NCI-H2171 treated with DMSO at 0.1 percent for 48 hours (cell line): ENCODE results near the gene RDH5.
A peak's percentile ranks its signal among the peaks of the same experiment; 100 is the strongest.

Source experiments
- DNase-seq: peaks from one replicate; lab custom pipeline; 2025; lab: John Stamatoyannopoulos, UW

The RDH5 gene

GRCh38 chr12:55728186-55728938 lies 8.2 kb downstream of the RDH5 start:
- DNase-seq: no peak

- DNase-seq: peak; percentile 89
Observed at GRCh38 chr12:55728939-55729818, 9.0 kb downstream of the RDH5 start, which contains the start of gene CD63. CD63 (minus strand) TSS chr12:55729009; CDS start chr12:55728341, 668 bp downstream.

- DNase-seq: peak; percentile 60
Observed at GRCh38 chr12:55729819-55730818, 9.9 kb downstream of the RDH5 start.

DNA sequence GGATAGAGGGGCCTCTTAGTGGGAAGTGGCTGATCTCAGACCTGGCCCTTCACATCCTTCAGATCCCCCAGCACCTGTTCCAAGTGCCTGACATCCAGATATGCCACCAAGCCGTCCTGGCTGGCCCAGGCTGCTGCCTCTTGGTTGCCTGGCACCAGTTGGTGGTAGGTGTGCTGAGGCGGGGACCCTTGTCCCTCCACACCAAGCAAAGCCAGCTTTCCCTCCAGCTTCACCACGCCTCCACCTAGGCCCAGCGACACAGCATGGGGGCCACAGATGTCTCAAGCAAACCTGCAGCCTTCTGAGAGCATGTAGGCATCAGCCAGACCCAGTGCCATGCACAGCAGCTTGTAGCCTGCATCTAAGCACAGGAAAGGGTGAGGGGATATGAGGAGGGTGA lies 12.1 kb downstream of the RDH5 start:
- no peak for DNase-seq

DNA sequence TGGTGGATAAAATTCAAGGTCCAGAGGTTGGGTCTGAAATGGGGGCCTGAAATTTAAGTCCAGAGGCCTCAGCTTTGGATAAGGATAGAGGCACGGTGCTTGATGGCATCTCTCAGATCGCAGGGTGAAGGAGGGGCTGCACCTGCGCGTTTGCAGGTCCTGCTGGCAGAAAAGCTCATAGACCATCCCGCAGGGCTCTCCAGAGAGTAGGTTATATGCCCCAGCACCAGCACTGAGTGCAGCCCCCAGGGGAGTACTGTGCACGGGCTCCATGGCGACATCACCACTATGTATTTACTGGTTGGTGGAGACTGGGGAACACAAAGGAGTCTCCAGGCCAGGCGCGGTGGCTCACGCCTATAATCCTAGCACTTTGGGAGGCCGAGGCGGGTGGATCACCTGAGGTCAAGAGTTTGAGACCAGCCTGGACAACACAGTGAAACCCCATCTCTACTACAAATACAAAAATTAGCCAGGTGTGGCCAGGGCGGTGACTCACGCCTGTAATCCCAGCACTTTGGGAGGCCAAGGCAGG lies 12.9 kb downstream of the RDH5 start:
- DNase-seq: no peak

DNA sequence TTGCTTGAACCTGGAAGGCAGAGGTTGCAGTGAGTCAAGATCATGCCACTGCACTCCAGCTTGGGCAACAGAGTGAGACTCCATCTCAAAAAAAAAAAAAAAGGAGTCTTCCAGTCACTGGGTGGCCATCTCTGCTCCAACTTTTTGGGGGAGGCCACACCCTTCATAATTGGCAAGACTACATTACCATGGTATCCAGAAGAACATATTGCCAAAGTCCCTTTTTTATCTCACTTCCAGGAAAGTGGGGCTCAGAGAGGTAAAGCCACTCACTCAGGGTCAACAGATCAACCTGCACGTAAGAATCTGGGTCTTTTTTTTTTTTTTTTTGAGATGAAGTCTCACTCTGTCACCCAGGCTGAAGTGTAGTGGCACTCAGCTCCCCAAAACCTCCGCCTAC lies 13.7 kb downstream of the RDH5 start:
- no peak for DNase-seq

GRCh38 chr12:55734595-55734994 lies 14.4 kb downstream of the RDH5 start:
- no peak for DNase-seq

DNA sequence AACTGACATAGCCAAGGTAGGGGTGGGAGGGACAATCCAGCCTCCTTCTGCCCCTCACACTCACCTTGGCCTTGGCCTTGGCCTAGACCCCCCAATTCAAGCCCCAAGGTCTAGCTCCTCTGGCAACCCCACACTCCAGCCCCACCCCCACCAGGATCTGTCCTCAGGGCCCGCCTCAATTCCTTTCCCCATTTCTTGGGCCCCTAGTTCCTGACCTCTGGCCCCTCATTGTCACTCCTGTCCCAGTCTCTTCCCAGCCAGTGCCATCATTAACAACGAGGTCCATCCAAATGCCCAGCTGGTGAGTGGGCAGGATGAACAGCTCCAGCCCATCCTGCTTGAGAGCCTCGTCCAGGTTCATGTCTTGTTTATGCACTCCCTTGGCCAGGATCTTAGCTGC lies 15.9 kb downstream of the RDH5 start:
- DNase-seq: no peak

DNA sequence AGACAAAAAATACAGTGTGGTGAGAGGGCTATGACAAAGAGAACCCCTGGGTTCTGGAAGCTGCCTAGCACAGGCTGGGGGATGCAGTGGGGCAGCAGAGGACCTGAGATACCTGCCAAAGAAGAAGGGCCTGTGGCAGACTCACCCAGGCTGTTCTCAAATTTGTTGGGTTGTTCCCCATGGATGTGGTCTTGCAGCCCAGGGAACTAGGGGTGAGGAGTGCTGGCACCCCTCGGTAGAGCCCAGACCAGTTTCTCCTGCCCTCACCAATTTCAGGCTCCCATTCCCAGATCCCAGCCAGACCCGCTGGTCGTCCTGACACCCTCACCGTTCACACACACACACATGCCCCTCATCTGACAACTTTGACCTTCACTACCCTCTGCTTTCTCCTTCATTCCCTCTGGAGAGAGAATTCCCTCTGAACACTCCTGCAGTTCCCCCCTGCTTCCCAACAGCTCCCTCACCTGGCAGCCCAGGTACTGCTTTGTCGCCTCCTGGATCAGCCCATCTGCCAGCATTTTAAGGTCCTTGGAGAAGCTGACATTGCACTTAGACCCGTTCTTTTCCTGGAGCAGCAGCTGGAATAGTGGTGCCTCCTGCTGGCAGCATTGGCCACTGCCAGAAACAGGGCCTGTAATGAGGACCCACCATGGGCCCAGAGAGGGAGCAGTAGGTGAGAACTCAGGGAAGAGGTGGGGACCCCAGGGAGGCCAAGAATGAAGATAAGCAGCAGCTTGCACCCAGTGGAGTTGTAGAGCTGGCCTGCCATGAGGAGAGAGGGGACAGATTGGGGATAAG lies 16.8 kb downstream of the RDH5 start:
- DNase-seq: peak; percentile 86

GRCh38 chr12:55737581-55738122 lies 17.5 kb downstream of the RDH5 start:
- DNase-seq: no peak

DNA sequence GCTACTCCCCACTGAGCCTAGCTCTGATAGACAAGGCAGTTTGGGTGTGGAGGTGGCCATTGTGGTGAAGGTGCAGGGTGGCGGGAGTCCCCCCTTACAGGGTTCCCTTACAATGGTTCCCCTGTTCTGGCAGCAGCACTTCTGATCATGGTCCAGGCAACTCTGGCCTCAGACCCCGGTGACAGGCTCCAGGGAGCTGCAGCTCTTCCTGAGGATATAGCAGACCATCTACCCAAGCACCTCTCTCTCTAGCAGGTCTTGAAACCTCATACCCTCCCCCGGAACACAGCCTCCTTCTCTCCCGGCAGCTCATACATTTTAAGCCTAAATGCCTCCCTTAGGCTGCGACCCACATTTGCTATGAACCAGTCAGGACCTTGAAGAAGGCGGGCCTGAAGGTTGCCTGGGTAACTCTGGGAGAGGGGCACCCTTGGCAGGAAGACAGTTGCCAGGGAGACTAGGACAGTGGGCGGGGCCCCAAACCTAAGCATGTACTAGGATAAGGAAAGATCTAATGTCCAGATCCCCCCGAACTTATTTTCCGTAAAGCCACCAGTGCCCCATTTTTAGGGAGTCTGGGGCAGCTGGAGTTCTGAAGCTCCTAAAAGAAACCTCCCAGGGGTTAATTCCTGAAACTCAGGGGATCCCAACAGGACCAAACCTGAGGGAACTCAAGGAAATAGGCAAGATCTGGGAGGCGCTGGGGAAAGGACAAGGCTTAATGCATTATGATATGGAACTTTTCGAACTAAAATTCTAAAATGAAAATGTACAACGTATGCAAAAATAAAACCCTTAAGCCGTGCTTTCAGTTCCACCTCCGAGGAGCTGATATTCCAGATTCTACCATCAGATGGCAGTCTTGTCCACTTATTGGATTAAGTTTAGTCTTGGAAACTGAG lies 18.2 kb downstream of the RDH5 start:
- peak; percentile 91 for DNase-seq

DNA sequence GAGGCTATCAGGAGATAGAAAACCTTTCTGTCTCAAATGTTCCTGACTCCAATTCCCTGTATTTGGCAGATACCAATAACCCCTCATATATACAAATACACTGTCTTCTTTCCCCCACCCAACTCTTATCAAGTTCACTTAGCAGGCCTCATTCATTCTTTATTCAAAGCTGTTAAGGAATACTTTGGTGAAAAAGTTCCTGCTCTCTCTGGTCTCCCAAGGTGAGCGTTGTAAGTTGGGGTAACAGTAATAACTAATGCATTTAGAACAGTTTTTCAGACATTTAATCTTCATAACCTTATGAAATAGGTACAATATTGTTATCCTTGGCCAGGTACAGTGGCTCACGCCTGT lies 18.8 kb downstream of the RDH5 start:
- DNase-seq: no peak

DNA sequence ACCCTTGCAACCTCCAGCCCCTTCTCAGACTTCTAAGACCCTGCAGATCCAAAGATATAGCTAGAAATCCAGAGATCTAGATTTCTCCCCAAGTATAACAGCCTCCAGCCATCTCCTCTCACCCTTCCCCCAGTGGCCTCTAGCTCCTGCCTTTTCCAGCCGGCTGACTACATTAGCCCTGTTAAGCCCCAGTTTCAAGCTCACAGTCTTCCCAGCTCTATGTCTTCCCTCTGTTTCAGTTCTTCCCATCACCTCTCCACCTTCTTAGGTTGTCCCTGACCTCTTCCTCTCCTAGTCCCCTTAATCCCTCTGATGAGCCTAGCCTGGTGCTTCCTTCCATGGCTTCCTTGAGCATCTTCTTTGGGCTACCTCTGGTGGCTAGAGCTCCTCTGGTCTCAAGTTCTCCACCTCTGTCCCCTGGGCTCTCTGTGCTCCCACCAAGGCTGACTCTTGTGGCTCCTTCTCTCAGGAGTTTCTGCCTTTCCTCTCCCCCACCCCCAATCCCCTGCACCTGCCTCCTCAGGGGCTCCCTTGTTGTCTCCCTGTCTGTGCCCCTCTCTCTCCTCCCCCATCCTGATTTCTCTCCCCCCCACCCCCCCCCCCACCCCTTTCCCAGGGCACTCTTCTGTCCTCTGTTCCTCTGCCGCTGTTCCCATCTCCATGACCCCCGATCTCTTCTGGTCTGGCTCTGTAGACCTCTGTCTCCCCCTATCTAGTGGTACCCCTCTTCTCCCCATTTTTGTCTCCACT lies 21.9 kb downstream of the RDH5 start:
- DNase-seq: no peak

- DNase-seq: peak; percentile 83
Observed at GRCh38 chr12:55742719-55743405, 22.7 kb downstream of the RDH5 start, which contains the start of gene GDF11. GDF11 (plus strand) TSS chr12:55743122; CDS start chr12:55743317, 195 bp downstream.

DNA sequence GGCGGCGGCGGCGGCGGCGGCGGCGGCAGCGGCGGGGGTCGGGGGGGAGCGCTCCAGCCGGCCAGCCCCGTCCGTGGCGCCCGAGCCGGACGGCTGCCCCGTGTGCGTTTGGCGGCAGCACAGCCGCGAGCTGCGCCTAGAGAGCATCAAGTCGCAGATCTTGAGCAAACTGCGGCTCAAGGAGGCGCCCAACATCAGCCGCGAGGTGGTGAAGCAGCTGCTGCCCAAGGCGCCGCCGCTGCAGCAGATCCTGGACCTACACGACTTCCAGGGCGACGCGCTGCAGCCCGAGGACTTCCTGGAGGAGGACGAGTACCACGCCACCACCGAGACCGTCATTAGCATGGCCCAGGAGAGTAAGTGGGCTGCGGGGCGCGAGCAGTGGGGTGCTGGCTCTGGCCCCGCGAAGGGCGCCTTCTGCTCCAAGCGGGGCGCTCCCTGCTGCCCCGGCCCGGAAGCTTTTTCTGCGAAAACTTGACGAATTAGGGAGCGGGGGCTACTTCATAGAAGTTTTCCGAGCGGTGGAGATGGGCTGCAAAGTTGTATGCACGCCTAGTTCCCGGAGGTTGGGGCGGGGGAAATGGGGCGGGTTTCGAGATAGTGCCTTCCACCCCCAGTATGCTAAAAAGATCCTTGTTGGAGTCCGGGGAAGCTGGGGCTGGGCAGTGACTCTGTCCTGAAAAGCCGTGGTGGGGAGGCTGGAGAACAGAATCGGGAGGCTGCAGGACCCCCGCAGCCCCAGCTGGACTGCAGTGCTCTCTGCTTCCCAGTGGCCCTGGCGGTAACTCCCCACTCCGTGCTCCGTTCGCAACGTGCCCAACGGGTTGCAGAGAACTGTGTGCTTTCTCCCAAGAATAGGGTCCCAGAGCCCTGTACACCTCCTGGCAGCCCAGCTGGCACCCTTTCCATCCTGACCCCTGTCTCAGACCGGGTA lies 23.5 kb downstream of the RDH5 start:
- peak; percentile 57 for DNase-seq

GRCh38 chr12:55744340-55745030 lies 24.3 kb downstream of the RDH5 start:
- DNase-seq: peak; percentile 26
